ENCODE results near the gene ARTN.

ARTN gene

DNA sequence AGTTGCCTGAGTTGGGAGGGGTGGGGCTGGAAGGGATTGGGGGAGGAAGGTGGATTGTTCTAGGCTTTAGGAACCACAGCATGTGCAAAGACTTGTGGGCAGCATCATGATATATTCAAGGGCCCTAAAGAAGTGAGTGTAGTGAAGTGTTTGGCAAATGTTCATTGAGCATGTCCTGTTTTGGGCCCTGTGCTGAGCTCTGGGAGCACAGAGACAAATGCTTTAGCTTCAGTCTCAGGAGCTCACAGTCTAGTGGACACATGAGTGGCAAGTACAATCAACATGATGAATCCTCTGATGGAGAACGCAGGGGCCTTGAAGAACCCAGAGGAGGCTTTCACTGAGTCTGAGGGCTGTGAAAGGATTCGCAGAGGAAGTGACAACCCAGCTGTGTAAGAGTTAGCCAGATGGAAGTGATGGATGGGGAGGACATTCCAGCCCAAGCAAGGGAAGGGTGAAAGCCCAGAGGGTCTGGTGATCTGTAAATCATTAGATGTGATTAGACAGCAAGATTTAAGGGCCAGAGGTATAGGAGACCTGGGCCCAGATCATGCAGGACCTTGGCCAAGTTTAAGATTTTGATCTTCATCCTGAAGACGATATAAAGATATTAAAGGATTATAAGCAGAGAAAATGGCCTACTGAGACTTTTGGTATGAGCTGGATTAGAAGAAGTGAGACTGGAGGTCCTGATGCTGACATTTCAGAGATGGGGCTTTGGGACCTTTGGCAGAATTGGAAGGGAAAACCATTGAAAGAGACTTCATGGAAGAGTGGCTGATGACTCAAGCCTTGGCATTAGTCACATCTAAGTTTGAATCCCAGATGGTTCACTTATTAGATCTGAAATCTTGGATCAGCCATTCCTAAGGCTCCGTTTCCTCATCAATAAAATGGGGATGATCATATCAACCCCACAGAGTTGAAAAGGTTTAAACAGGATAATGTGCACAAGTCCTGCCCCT, 17.7 kb downstream of the ARTN start:
- DNase-seq, result no peak

DNA sequence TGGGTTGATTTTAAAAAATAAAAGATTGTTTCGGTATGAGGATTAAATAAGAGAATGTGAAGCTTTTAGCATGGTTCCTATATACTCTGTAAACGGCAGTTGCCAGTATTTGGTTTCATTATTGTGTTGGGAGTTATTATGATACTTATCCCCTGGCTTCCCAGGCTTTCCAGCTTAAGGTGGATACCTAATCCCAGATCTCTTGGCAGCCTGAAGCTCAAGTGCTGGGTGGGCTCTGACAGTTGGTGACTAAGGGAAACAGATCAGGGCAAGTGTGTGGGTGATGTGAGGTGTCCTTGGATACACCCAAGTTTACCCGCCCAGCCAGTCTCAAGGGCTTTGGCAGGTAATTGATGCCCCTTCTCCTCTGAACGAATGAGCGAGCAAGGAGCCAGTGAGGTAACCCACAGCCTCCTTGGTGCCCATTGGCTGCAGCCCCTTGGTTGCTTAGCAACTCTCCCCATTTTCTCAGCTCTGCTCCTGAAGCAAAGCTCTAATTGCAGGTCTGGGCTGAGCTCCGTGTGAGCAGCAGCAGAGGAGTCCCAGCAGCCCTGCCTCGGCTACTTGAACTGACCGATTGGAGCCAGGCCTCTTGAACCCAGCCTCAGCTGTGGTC, 19.2 kb downstream of the ARTN start:
- DNase-seq, result no peak

DNA sequence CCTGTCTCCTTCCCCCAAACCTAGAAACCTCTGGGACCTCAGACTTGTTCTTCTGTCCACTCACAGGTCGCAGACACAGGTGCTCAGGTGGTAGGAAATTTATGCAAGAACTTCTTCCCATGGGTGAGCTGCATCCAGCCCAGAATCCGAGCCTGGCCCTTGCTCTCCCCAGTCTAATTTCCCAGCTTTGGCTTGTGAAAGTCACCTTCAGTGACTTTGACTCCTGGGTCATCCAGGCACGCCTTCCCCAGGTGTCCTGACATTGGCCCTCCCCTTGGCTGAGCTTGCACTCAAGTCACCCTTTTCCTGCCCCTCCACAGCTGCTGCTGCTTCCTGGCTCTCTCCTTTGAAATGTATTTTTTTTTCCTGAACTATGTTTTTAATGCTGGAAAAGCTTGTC, 19.8 kb downstream of the ARTN start:
- DNase-seq, result no peak

DNA sequence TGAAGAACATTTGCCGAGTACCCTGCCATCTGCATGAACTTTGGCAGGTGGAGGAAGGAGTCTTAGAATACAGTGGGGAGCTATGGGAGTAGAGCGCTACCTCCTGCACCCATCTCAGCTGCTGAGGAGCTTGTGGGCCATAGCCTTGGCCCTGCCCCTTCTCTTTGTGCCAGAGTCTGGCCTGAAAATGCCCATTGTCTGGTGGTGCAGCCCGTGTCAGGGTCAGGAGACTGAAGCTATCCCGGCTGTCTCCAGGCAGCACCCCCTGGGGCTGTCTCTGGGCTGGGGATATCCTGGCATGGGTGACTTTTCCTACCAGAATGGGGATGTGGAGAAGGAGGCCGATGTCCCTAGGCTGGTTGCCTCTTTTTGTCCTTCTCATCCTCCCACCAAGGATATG, 20.4 kb downstream of the ARTN start:
- DNase-seq, result no peak

DNA sequence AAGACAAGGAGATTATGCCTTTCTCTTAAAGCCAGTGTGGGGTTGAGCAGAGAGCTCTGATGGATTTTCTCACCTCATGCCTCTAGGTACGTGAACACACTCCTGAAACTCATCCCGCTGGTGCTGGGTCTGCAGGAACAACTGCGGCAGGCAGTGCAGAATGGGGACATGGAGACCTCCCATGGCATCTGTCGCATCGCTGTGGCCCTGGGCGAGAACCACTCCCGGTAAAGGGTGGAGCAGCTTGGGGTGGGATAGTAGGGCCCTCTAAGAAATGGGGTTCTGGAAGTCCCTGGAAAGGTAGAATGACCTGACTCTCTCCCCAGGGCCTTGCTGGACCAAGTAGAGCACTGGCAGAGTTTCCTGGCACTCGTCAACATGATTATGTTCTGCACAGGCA, 22.6 kb downstream of the ARTN start:
- DNase-seq, result no peak

DNA sequence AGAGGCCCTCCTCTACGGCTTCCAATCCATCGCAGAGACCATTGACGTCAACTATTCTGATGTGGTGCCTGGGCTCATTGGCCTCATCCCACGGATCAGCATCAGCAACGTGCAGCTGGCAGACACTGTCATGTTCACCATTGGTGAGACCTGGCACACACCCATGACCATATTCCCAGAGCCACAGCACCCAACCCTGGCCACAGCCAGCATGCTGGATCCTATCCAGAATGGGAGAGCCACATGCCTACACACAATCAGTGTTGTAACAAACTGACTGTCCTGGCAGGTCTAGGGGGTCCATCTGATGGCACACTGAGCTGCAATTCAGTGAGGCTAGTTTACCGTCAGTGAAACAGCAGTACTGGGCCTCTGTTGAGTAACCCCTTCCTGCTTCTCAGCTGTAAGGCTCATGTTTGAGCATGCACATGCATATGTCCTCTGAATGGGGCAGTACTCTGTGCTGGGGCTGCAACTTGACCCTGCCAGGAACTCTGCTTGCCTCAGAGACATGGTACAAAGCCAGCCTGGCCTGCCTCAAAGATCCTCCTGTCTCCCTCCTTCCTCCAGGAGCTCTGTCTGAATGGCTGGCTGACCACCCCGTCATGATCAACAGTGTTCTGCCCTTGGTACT, 23.9 kb downstream of the ARTN start:
- DNase-seq, result no peak

DNA sequence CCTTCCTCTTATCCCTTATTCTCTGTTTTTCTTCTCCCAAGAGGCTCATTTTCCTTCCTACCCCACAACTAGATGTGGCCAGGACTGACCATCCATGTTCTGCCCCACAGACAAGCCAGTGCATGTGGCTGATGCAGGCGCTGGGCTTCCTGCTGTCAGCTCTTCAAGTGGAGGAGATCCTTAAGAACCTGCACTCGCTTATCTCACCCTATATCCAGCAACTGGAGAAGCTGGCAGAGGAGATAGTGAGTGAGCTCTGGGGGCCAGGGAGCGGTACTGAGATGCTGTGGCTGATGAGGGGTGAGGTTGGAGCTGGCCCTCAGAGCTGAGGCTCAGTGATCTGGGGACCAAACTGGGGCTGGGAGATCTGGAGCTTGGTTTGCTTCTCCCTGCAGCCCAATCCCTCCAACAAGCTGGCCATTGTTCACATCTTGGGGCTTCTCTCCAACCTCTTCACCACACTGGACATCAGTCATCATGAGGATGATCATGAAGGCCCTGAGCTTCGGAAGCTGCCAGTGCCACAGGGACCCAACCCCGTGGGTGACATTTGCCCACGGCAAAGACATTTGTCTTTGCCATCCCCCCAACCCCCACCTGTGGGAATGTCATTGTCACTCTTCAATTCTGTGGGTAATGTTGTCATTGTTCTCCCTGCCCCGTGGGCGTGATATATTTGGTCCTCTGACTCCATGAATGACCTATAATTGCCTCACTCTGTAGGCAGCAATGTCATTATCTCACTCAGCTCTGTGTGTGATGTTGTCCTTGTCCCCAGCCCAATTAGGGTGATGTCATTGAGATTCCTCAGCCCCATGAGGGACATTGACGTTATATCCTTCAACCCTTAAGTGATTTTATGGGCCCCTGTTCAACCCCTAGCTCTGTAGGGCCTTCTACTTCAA, 25.0 kb downstream of the ARTN start:
- DNase-seq, result no peak

DNA sequence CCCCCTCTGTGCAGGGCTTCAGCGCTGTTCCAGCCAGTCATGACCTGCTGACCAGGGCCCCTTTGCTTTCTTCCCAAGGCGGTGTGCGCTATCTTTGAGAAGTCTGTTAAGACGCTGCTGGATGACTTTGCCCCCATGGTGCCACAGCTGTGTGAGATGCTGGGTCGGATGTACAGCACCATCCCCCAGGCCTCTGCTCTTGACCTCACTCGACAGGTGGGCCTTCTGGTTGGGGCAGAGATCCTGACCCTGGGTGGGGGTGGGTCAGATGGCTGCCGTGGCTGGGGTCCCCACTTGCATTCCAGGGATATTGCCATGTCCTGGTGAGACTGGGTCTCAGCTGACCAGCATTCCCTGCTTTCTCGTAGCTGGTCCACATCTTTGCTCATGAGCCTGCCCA, 27.2 kb downstream of the ARTN start:
- DNase-seq, result no peak

DNA sequence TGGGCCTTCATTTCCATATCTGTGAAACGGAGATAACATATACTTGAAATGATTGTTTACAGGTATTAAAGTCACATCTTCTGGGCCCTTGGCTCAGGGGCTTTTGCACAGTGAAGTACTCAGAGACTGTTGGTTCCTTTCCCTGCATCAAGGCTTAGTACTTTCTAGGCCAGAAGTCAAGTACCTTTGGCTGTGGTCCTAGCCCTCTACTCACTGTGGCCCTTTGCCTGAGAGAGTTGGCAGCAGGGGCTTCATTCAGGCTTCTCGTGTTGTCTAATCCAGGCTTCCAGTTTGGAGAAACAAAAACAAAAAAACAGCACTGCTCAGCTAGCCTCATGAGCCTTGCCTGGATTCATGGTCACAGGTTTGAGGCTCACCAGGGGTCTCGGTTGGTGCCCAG, 28.1 kb downstream of the ARTN start:
- no peak for DNase-seq

DNA sequence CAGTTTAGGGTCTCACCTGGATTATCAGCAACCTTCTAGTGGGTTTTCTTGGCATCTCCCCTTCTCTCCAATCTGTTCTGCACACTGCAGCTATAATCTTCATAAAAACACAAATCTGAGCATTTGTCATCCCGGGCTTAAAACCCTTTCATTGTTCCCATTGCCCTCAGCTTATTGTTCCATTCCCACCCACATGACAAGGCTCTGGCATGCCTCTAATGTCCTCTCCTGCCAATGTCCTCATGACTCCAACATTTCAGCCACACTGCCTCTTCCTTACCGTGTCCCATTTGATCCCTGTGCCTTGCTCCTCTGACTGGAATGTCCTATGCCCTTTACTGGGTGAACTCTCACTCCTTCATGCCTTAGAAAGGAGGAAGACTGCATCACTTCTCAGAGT, 28.7 kb downstream of the ARTN start:
- DNase-seq, result no peak

DNA sequence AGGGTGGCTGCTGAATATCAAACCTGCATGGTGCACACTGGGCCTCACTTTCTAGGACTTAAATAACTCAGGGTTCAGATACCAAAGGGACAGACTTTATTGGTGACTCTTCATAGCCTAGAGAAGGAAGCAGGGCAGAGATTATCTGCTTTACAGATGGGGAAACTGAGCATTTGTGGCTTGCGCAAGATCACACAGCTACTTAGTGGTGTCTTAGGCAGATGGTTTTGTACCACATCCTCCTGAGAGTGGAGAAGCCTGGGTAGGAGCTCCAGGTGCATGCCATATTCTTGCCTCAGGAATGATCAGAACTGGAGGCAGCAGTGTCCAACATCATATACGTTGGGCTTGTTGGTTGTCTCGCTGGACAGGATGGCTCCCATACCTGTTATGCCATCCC, 29.4 kb downstream of the ARTN start:
- DNase-seq, result no peak

DNA sequence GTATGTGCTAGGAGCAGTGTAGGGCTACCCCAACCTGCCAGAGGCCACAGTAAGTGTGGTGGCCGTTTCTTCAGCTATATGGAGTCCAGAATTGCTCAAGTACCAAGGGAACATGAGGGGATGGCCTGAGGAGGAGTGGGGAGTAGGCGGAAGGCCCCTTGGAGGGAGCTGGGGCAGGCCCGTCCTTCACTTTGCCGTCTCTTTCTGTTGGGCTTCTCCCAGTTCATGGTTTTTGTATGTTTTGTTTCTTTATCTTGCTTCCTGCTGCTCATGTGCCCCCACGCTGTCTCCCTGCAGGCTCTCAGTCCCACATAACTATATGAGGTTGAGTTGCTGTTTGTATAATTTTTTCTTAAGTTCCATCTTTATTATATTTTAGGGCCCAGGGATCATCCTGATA, 30.3 kb downstream of the ARTN start:
- DNase-seq, result no peak

DNA sequence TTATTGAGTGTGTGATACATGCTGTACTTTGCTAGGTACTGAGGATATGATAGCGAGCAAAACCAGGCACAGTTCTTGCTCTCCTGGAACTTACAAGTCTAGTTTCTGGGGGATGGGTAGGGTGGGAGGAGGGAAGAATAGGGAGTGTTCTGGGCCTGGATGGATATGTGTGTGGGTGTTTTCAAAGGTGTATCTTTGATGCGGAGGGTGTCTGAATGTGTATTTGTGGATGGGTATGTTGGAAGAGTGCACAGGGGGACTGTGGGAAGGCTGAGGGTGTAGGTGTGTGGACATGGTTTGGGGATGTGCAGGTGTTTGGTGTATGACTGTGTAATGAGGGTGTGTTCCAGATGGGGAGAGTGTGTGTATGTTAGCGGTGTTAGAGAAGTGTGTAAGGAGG, 31.7 kb downstream of the ARTN start:
- no peak for DNase-seq

DNA sequence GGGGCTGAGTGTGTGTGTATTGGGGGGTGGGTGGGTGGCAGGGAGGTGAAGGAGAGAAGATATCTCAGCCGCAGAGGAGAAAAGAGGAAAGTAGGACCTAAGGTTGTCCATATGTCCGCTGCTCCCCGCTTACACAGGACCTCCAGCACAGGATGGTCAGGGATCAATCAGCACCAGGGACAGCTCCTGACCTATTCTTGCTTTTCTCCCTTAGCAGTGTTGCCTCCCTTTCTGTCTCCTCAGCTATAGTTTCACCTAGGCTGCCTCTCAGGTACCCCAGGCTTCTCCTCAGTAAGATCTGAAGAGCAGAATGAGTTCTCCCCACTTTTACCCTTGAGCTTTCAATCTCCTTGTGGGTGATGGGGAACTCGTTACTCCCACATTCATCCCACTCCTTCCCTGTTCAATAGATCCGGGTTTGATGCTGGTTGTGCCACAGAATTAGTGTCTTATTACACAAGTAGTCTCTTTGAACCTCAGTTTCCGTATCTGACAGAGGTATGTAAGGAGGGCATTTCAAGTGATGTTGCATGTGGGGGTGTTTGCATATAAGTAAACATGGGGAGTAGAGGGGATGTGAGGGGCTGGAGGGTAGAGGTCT, 34.8 kb downstream of the ARTN start:
- DNase-seq, result no peak

DNA sequence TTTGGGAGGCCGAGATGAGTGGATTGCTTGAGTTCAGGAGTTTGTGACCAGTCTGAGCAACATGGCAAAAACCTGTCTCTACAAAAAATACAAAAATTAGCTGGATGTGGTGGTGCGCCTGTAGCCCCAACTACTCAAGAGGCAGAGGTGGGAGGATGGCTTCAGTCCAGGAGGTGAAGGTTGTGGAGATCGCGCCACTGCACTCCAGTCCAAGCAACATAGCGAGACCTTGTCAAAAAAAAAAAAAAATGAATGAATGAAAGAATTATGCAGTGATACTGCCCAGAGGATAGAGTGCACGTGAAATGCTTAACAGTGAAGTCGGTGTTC, 35.8 kb downstream of the ARTN start:
- DNase-seq, result no peak

DNA sequence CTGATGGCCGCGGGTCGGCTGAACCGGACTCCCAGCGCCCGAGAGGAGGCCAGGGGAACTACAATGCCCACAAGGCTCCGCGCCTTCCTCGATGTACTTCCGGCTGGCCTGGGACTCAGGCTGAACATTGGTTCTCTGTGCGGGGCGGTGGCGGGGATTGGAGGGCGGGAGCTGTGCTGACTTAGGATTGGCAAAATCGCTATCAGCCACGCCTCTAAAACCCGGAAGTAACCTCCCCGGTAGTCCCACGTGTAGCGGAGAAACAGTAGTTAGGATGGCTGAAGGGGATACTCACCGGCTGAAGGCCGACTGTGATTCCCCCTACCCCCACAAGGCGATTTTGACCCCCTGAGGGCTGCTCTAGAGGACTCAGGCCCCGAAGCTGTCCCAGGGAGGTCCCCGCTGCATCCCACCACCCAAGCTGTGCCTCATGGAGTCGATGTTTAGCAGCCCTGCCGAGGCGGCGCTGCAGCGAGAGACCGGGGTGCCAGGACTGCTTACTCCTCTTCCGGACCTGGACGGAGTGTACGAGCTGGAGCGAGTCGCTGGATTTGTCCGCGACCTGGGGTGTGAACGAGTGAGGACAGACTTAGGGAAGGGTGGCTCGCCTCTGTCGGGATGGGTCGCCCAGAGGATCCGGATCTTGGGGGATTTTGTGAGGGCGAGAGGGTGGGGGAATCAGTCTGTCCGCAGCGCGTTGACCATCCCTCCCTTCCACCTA, 36.3 kb downstream of the ARTN start, which contains the start of gene DPH2:
Gene DPH2 (plus strand): TSS at position 265 of the 721 bp plus-strand sequence. CDS start 166 bp downstream, at position 431.
- peak; percentile 98 for DNase-seq

DNA sequence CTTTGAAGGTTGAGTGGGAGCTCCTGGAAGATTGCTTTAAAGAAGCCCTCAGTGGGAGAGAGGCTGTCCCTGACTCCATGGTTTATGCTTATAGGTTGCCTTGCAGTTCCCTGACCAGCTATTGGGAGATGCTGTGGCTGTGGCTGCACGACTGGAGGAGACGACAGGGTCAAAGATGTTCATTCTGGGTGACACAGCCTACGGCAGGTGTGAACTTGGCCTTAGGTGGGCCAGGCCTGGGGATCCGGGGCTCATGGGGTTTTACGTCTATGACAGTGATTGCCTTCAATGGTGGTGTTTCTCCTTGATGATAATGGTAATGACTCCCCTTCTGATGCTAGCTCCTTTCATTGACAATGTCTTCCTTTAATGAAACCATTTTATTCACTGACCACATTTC, 36.9 kb downstream of the ARTN start:
- no peak for DNase-seq

DNA sequence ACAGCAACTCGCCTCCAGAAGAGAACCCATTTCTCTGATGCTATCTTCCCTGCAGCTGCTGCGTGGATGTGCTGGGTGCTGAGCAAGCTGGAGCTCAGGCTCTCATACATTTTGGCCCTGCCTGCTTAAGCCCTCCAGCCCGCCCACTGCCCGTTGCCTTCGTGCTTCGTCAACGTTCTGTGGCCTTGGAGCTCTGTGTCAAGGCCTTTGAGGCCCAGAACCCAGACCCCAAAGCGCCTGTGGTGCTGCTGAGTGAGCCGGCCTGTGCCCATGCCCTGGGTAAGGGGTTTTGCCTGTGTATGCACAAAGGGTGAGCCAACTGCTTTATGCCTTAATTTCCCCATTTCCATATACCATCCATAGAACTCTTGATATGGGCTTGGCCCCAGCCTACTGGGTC, 37.3 kb downstream of the ARTN start:
- no peak for DNase-seq

DNA sequence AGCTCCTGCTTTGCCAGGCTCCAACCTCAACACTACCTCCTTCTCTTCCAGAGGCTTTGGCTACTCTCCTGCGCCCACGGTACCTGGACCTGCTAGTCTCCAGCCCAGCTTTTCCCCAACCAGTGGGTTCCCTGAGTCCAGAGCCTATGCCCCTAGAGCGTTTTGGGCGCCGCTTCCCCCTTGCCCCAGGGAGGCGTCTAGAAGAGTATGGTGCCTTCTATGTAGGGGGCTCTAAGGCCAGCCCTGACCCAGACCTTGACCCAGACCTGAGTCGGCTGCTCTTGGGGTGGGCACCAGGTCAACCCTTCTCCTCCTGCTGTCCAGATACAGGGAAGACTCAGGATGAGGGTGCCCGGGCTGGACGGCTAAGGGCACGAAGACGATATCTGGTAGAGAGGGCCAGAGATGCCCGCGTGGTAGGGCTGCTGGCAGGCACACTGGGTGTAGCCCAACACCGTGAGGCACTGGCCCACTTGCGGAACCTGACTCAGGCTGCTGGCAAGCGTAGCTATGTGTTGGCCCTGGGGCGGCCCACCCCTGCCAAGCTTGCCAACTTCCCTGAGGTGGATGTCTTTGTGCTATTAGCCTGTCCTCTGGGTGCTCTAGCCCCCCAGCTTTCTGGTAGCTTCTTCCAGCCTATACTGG, 37.9 kb downstream of the ARTN start:
- no peak for DNase-seq

DNA sequence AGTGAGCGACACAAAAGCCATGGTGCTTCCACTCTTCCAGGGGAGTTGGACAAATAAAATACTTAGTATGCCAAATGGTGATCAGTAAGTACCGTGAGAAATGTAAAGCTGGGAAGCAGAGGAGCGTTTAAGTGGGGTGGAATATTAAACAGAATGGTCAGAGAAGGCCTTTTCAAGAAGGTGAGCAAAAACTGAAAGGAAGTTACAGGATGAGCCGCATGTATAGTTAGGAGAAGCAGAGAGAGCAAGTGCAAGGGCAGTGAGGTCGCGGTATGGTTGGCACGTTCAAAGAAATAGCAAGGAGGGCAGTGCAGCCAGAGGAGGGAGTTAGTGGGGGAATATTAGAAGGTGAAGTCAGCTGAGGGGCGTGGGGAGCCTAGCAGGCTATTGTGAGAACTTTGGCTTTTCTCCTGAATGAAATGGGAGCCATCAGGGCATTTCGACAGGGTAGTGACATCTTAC, 40.4 kb downstream of the ARTN start:
- DNase-seq, result no peak
